Stomach (tissue), 9 donors: ENCODE data around the gene FHAD1. TPM values are rescaled to one million over a fixed set of nuclear protein-coding genes. Genes with fewer than 3 reads are reported as not detected.
A peak's percentile ranks its signal among the peaks of the same experiment; 100 is the strongest.

Experiments used
- DNase-seq, 2 donors: peaks; one replicate each; pipeline versions ENCODE4 v3.0.0 to v3.0.0-alpha.2; 2013 to 2019
- H3K27ac ChIP-seq, 5 donors: fragments of 200-600 bp in 4 of 5; sonication (generic) in 4 of 5; one replicate each; pipeline ENCODE4 v1.5.1; 2013 to 2019; ENCODE audit warnings: mild to moderate bottlenecking in 1 of 5, moderate library complexity in 1 of 5
- H3K27me3 ChIP-seq, 3 donors: fragments of 200-600 bp; sonication (generic); one replicate each; pipeline ENCODE4 v1.5.1; 2017 to 2019; ENCODE audit warnings: mixed run types in 1 of 3
- H3K36me3 ChIP-seq, 4 donors: fragments of 200-600 bp; sonication (generic); 1 replicate in 3 of 4; 2 replicates in 1 of 4; pipeline ENCODE4 v1.5.1; 2016 to 2019
- H3K4me1 ChIP-seq, 4 donors: fragments of 200-600 bp; sonication (generic); one replicate each; pipeline ENCODE4 v1.5.1; 2016 to 2019
- H3K4me3 ChIP-seq, 4 donors: fragments of 200-600 bp; sonication (generic) in 3 of 4; one replicate each; pipeline ENCODE4 v1.5.1; 2016 to 2019; ENCODE audit warnings: mild to moderate bottlenecking in 1 of 4
- H3K9me3 ChIP-seq, 4 donors: fragments of 200-600 bp; sonication (generic); one replicate each; pipeline ENCODE4 v1.5.1; 2016 to 2019
- CTCF ChIP-seq, 7 experiments: fragments of 450-650 bp in 4 of 7; fragments of 200-600 bp in 3 of 7; sonication (generic) in 3 of 7; IDR thresholded peaks; one replicate each; pipeline ENCODE4 v1.5.1; 2016 to 2019; ENCODE audit warnings: antibody characterized with exemption in 7 of 7, control low read depth in 2 of 7, mild to moderate bottlenecking in 1 of 7
- EP300 ChIP-seq: sonication (generic); formaldehyde crosslinking; IDR thresholded peaks from one replicate; pipeline ENCODE4 v1.6.1; 2017; ENCODE audit warnings: antibody characterized with exemption
- POLR2A ChIP-seq, 4 donors: fragments of 450-650 bp; IDR thresholded peaks; one replicate each; pipeline ENCODE4 v1.6.1; 2016; ENCODE audit warnings: antibody characterized with exemption in 4 of 4, control low read depth in 2 of 4, mild to moderate bottlenecking in 1 of 4, moderate library complexity in 1 of 4
- POLR2AphosphoS5 ChIP-seq, 3 donors: sonication (generic); formaldehyde crosslinking; IDR thresholded peaks; one replicate each; pipeline ENCODE4 v1.6.1; 2016; ENCODE audit warnings: antibody characterized with exemption in 3 of 3
- WGBS, 5 donors: extraction: QIAGEN DNeasy Blood & Tissue Kit in 3 of 5; methylation state at CpG; one replicate each; pipeline versions ENCODE4 v1.1.5 to v1.1.7; 2013 to 2018; 5-methylcytosine and 5-hydroxymethylcytosine counted together
- intact Hi-C: fragments of 100-400 bp; cut with DNase I; formaldehyde crosslinking; loops from one replicate; pipeline ENCODE4 v1.15.1; 2023; ENCODE audit warnings: low total_unique reads
- polyA plus RNA-seq, 3 donors: library from polyadenylated mRNA; stranded (reverse); fragments of 200-250 nt; gene quantifications; one replicate each; pipeline ENCODE4 v1.2.3, GENCODE V29; 2013
- total RNA-seq, 5 donors: library from RNA; depleted of rRNA; stranded (reverse); fragments of >200 nt; gene quantifications; one replicate each; pipeline versions ENCODE4 v1.1.0 to v1.2.3, GENCODE V29; 2014 to 2016
- donor health status: healthy with polysubstance abuse.
- donor health status: Bipolar disorder and iron deficiency.
- donor health status: healthy.

The FHAD1 gene
- total and polyA plus RNA-seq, 8 donors, result 0.38 to 5.1 (median 1.4) TPM; not detected in 2

DNA sequence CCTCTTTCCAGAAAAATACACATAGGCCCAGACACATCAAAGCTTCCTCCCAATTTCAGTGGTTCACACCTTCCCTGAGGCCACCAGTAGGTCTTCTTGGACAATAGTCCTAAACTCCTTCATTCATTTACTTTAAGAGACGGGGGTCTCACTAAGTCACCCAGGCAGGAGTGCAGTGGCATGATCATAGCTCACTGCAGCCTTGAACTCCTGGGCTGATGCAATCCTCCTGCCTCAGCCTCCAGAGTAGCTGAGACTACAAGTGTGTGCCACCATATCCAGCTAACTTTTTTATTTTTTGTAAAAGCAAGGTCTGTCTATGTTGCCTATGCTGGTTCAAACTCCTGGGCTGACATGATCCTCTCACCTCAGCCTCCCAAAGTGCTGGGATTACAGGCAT is 8.2 kb upstream of the FHAD1 start:
- intact Hi-C loops, result no loop called here
- no peak overlapping the region for H3K27ac ChIP-seq
- no peak for TF ChIP-seq POLR2AphosphoS5 (IDR thresholded peaks at IDR 0.05)
- TF ChIP-seq CTCF (IDR thresholded peaks at IDR 0.05), result no peak
- TF ChIP-seq POLR2A (IDR thresholded peaks at IDR 0.05), result no peak
- no peak for TF ChIP-seq EP300
- no peak for DNase-seq
- no peak overlapping the region for H3K4me3 ChIP-seq
- no peaks in the 10 kb centered on the region for H3K9me3 ChIP-seq
- 75 to 96% (median 91%) methylated on average over 1 of the region's 1 CpG for WGBS, 5 donors
- no peaks in the 10 kb centered on the region for H3K27me3 ChIP-seq
- peaks cover 0 to 14% (median 5%) of the 10 kb centered on the region in 4 donors for H3K4me1 ChIP-seq
- H3K36me3 ChIP-seq, result no peaks in the 10 kb centered on the region

GRCh38 chr1:15242766-15243165 is 4.3 kb upstream of the FHAD1 start:
- intact Hi-C loops, result no loop called here
- Histone ChIP-seq H3K4me3 (no peak overlapping the region), H3K36me3 (no peaks in the 10 kb centered on the region), H3K4me1 (peaks cover 9 to 53% (median 29%) of the 10 kb centered on the region in 4 donors), H3K9me3 (no peaks in the 10 kb centered on the region), H3K27ac (peak overlapping the region in 2 of 5 donors; percentile 54 to 82), H3K27me3 (peaks cover 0 to 8% (median 0%) of the 10 kb centered on the region in 3 donors)
- TF ChIP-seq CTCF (IDR thresholded peaks at IDR 0.05) (no peak), POLR2AphosphoS5 (IDR thresholded peaks at IDR 0.05) (no peak), POLR2A (IDR thresholded peaks at IDR 0.05) (no peak), EP300 (no peak)
- WGBS, 5 donors, result 84 to 94% (median 92%) methylated on average over 7 of the region's 7 CpGs
- DNase-seq, result no peak

DNA sequence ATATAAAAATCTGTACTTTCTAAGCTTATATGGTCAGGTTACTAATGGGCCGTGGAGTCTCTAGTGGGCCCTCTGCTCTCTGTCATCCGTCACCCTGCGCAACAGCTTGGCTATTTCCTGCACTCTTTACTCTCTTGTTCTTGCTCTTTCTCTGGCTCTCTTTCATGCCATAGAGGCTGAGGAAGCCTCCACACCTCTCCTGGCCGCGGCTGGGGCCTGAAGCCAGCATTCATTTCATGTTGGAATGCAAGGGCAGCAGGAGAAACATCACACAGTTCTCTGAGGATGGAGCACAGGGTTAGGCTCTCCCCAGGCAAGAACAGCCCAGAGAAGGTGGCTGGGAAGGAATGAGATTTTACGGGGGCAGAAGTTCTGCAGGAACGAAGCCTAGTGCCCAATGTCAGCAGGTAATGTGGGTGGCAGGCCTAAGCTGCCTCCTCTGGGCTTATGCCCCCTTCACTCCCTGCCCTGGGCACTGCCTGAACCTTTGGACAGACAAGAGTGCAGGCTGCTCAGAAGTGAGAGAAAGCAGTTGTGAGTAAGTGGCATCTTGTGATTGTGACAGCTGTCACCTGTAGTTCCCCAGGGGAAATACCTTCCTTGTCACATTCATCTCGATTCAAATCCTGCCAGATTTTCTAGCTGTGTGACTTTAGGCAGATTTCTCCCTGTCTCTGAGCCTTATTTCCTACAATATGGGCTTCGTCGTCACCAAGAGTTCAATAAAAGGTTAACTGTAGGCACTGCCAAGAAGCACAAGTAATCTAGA is 3.6 kb upstream of the FHAD1 start:
- 52 to 70% (median 59%) methylated on average over 10 of the region's 10 CpGs for WGBS, 5 donors
- Histone ChIP-seq H3K27ac (peak overlapping the region in 2 of 5 donors; percentile 54 to 82), H3K4me1 (peaks cover 9 to 59% (median 33%) of the 10 kb centered on the region in 4 donors), H3K36me3 (no peaks in the 10 kb centered on the region), H3K27me3 (peaks cover 0 to 8% (median 0%) of the 10 kb centered on the region in 3 donors), H3K4me3 (no peak overlapping the region), H3K9me3 (no peaks in the 10 kb centered on the region)
- peak in 1 of 2 donors; percentile 67 for DNase-seq
- TF ChIP-seq EP300 (no peak), POLR2A (IDR thresholded peaks at IDR 0.05) (no peak), POLR2AphosphoS5 (IDR thresholded peaks at IDR 0.05) (peak in 1 of 3 donors; percentile 4), CTCF (IDR thresholded peaks at IDR 0.05) (no peak)
- intact Hi-C loops, result no loop called here

DNA sequence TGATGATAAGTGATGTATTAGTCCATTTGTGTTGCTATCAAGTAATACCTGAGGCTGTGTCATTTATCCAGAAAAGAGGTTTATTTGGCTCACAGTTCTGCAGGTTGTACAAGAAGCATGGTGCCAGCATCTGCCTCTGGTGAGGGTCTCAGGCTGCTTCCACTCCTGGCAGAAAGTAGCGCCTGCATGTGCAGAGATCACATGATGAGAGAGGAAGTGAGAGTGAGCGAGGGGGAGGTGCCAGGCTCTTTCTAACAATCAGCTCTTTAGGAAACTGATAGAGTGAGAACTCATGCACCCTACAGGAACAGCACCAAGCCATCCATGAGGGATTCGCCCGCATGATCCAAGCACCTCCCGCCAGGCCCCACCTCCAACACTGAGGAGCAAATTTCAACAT is 2.2 kb upstream of the FHAD1 start:
- 74 to 92% (median 85%) methylated on average over 5 of the region's 5 CpGs for WGBS, 5 donors
- intact Hi-C loops, result no loop called here
- H3K9me3 ChIP-seq, result no peaks in the 10 kb centered on the region
- no peak overlapping the region for H3K4me3 ChIP-seq
- no peak for TF ChIP-seq CTCF (IDR thresholded peaks at IDR 0.05)
- TF ChIP-seq EP300, result no peak
- no peak for TF ChIP-seq POLR2AphosphoS5 (IDR thresholded peaks at IDR 0.05)
- no peak for TF ChIP-seq POLR2A (IDR thresholded peaks at IDR 0.05)
- peak overlapping the region in 1 of 5 donors; percentile 82 for H3K27ac ChIP-seq
- peaks cover 9 to 59% (median 36%) of the 10 kb centered on the region in 4 donors for H3K4me1 ChIP-seq
- DNase-seq, result no peak
- H3K27me3 ChIP-seq, result peaks cover 0 to 8% (median 0%) of the 10 kb centered on the region in 3 donors
- no peaks in the 10 kb centered on the region for H3K36me3 ChIP-seq
